Upper lobe of left lung (tissue), 4 donors: ENCODE measurements around the gene TRAPPC3L.

ENCODE experiments used
- POLR2A ChIP-seq, 4 donors: fragments of 450-650 bp; IDR thresholded peaks; one replicate each; pipeline ENCODE4 v1.5.1; 2016 to 2017; ENCODE audit warnings: antibody characterized with exemption in 4 of 4, mild to moderate bottlenecking in 2 of 4
- TF ChIP-seq, protein P1 (sequence below), 6 experiments: fragments of 450-650 bp in 4 of 6; fragments of 200-600 bp in 2 of 6; sonication (generic) in 2 of 6; IDR thresholded peaks; one replicate each; pipeline ENCODE4 v1.5.1; 2016 to 2019; ENCODE audit warnings: antibody characterized with exemption in 6 of 6

DNA sequence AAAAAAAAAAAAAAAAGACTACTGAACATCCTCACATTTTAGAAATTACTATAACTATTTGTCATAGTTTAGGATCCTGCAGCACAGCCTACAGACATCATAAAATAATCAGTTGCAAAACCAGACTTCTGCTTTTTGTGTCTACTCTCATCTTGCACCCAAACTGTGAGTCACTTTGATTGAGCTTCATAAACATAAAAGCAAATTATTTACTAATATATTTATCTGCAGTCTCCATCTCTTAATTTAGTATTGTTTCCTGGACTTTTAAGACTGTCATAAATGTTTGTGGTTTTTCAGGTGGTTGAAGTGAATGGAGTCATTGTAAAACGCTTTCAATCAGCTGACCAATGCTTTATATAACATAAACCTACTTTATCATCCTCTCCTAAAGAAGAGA is 99.1 kb downstream of the TRAPPC3L start:
- TF ChIP-seq POLR2A (IDR thresholded peaks at IDR 0.05): no peak
- TF ChIP-seq, protein P1, sequence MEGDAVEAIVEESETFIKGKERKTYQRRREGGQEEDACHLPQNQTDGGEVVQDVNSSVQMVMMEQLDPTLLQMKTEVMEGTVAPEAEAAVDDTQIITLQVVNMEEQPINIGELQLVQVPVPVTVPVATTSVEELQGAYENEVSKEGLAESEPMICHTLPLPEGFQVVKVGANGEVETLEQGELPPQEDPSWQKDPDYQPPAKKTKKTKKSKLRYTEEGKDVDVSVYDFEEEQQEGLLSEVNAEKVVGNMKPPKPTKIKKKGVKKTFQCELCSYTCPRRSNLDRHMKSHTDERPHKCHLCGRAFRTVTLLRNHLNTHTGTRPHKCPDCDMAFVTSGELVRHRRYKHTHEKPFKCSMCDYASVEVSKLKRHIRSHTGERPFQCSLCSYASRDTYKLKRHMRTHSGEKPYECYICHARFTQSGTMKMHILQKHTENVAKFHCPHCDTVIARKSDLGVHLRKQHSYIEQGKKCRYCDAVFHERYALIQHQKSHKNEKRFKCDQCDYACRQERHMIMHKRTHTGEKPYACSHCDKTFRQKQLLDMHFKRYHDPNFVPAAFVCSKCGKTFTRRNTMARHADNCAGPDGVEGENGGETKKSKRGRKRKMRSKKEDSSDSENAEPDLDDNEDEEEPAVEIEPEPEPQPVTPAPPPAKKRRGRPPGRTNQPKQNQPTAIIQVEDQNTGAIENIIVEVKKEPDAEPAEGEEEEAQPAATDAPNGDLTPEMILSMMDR (IDR thresholded peaks at IDR 0.05): no peak
